Thyroid gland (tissue), 4 donors: ENCODE data around the gene BRD3OS. TPM values are rescaled to one million over a fixed set of nuclear protein-coding genes. Genes with fewer than 3 reads are reported as not detected.

ENCODE experiments used
- DNase-seq, 2 donors: peaks; one replicate each; pipeline ENCODE4 v3.0.0-alpha.2; 2019
- H3K27ac ChIP-seq, 3 donors: fragments of 200-600 bp; sonication (generic); 1 replicate in 2 of 3; 2 replicates in 1 of 3; pipeline ENCODE4 v1.5.1; 2016 to 2019; ENCODE audit warnings: mild to moderate bottlenecking in 1 of 3, moderate library complexity in 1 of 3
- H3K27me3 ChIP-seq: fragments of 200-600 bp; sonication (generic); one replicate; pipeline ENCODE4 v1.5.1; 2019
- H3K36me3 ChIP-seq, 2 donors: fragments of 200-600 bp; sonication (generic); one replicate each; pipeline ENCODE4 v1.5.1; 2016 to 2019
- H3K4me1 ChIP-seq, 2 donors: fragments of 200-600 bp; sonication (generic); one replicate each; pipeline ENCODE4 v1.5.1; 2017 to 2019
- H3K4me3 ChIP-seq, 3 donors: fragments of 200-600 bp; sonication (generic); replicated peaks in 1 of 3; 1 replicate in 2 of 3; 2 replicates in 1 of 3; pipeline ENCODE4 v1.5.1; 2016; ENCODE audit warnings: mild to moderate bottlenecking in 1 of 3
- H3K9me3 ChIP-seq: fragments of 200-600 bp; sonication (generic); one replicate; pipeline ENCODE4 v1.5.1; 2017
- CTCF ChIP-seq, 6 experiments: fragments of 200-600 bp in 3 of 6; fragments of 450-650 bp in 3 of 6; sonication (generic) in 3 of 6; IDR thresholded peaks; one replicate each; pipeline ENCODE4 v1.5.1; 2016 to 2019; ENCODE audit warnings: antibody characterized with exemption in 6 of 6, mild to moderate bottlenecking in 2 of 6, inconsistent platforms in 1 of 6, moderate library complexity in 1 of 6
- POLR2A ChIP-seq, 2 donors: fragments of 450-650 bp; IDR thresholded peaks; one replicate each; pipeline ENCODE4 v1.6.1; 2017; ENCODE audit warnings: antibody characterized with exemption in 2 of 2, mild to moderate bottlenecking in 2 of 2, moderate library complexity in 1 of 2
- WGBS, 2 donors: methylation state at CpG; one replicate each; pipeline ENCODE4 v1.1.5; 2017; 5-methylcytosine and 5-hydroxymethylcytosine counted together
- intact Hi-C: fragments of 100-400 bp; cut with DNase I; formaldehyde crosslinking; loops from one replicate; pipeline ENCODE4 v1.15.1; 2023
- total RNA-seq, 4 donors: library from RNA; depleted of rRNA; stranded (reverse); fragments of >200 nt; gene quantifications; one replicate each; pipeline ENCODE4 v1.2.3, GENCODE V29; 2016

Gene BRD3OS
- total RNA-seq, 4 donors from 2014 or later, result 26.4 to 29.3 (median 27.2) TPM

- Histone ChIP-seq H3K27me3 (no peaks in the 10 kb centered on the region), H3K4me3 (no peak overlapping the region), H3K27ac (no peak overlapping the region), H3K9me3 (no peaks in the 10 kb centered on the region), H3K36me3 (peaks cover 64 to 66% of the 10 kb centered on the region in 2 donors), H3K4me1 (no peaks in the 10 kb centered on the region)
- WGBS, 2 donors, result 95 to 96% methylated on average over 21 of the region's 28 CpGs
- TF ChIP-seq CTCF (IDR thresholded peaks at IDR 0.05), result no peak
- no peak for TF ChIP-seq POLR2A (IDR thresholded peaks at IDR 0.05)
- DNase-seq, result no peak
- intact Hi-C loops, result no loop called here
Observed at GRCh38 chr9:134035041-134036039, 10.1 kb downstream of the BRD3OS start.

GRCh38 chr9:134036130-134036529 is 10.8 kb downstream of the BRD3OS start:
- peaks cover 67% of the 10 kb centered on the region in 2 donors for H3K36me3 ChIP-seq
- WGBS, 2 donors, result 95 to 98% methylated on average over 16 of the region's 16 CpGs

GRCh38 chr9:134037641-134038040 is 12.4 kb downstream of the BRD3OS start:
- WGBS, 2 donors, result 95 to 99% methylated on average over 2 of the region's 2 CpGs

More at GRCh38 chr9:134036130-134036529, 10.8 kb downstream of the BRD3OS start:
- intact Hi-C loops, result no loop called here
- TF ChIP-seq CTCF (IDR thresholded peaks at IDR 0.05), result no peak
- TF ChIP-seq POLR2A (IDR thresholded peaks at IDR 0.05), result no peak
- H3K27ac ChIP-seq, result no peak overlapping the region
- peaks cover 0 to 5% of the 10 kb centered on the region in 2 donors for H3K4me1 ChIP-seq
- H3K9me3 ChIP-seq, result no peaks in the 10 kb centered on the region
- no peaks in the 10 kb centered on the region for H3K27me3 ChIP-seq
- H3K4me3 ChIP-seq, result no peak overlapping the region
- no peak for DNase-seq

GRCh38 chr9:134039386-134040175 is 14.3 kb downstream of the BRD3OS start:
- 96 to 98% methylated on average over 20 of the region's 20 CpGs for WGBS, 2 donors
- intact Hi-C loops, result no loop called here
- H3K27ac ChIP-seq, result no peak overlapping the region
- no peak for DNase-seq
- no peak overlapping the region for H3K4me3 ChIP-seq
- no peaks in the 10 kb centered on the region for H3K27me3 ChIP-seq
- TF ChIP-seq POLR2A (IDR thresholded peaks at IDR 0.05) (no peak), CTCF (IDR thresholded peaks at IDR 0.05) (no peak)
- H3K9me3 ChIP-seq, result no peaks in the 10 kb centered on the region
- H3K36me3 ChIP-seq, result peaks cover 44 to 53% of the 10 kb centered on the region in 2 donors
- H3K4me1 ChIP-seq, result peaks cover 0 to 8% of the 10 kb centered on the region in 2 donors

More at GRCh38 chr9:134037641-134038040, 12.4 kb downstream of the BRD3OS start:
- DNase-seq, result no peak
- no peak for TF ChIP-seq CTCF (IDR thresholded peaks at IDR 0.05)
- TF ChIP-seq POLR2A (IDR thresholded peaks at IDR 0.05), result no peak
- Histone ChIP-seq H3K4me3 (no peak overlapping the region), H3K27me3 (no peaks in the 10 kb centered on the region), H3K36me3 (peaks cover 57 to 67% of the 10 kb centered on the region in 2 donors), H3K27ac (no peak overlapping the region), H3K4me1 (peaks cover 0 to 8% of the 10 kb centered on the region in 2 donors), H3K9me3 (no peaks in the 10 kb centered on the region)
- intact Hi-C loops, result no loop called here
